Right lobe of liver (tissue), 4 donors: Measurements from ENCODE around the gene THAP5.

Experiments
- POLR2A ChIP-seq: fragments of 450-650 bp; IDR thresholded peaks from one replicate; pipeline ENCODE4 v1.6.1; 2017; ENCODE audit warnings: antibody characterized with exemption, mild to moderate bottlenecking
- TF ChIP-seq, protein P1 (sequence below), 4 donors: fragments of 200-600 bp in 3 of 4; fragments of 450-650 bp in 1 of 4; IDR thresholded peaks; one replicate each; pipeline versions ENCODE4 v1.5.1 to v1.8.0; 2016 to 2022; ENCODE audit warnings: antibody characterized with exemption in 4 of 4, mild to moderate bottlenecking in 2 of 4
- donor health status: DM: no; HTN: no; CAD: no.
- donor health status: DM: no; HTN: no; CAD: no.
- donor health status: DM: no; HTN: yes; CAD: no.

DNA sequence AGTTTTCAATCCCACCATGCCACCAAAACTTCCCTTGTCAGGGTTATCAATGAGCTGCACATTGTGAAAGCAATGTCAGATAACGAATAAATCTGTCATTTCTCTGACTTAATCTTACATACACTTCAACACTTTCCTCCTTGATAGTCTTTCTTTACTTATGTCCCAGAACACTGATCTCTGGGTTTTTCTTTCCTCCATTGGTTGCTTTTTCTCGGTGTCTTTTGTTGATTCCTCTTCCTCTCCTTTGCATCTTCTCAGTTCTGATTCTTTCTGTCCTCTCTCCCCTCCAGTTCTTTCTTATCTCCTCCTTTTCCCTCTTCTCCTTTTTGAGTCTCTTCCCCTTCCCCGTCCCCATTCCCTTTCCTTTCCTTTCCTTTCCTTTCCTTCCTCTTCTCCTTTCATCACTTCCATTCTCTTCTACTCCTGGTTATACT is 16.8 kb upstream of the THAP5 start:
- no peak for TF ChIP-seq POLR2A
- TF ChIP-seq, protein P1, sequence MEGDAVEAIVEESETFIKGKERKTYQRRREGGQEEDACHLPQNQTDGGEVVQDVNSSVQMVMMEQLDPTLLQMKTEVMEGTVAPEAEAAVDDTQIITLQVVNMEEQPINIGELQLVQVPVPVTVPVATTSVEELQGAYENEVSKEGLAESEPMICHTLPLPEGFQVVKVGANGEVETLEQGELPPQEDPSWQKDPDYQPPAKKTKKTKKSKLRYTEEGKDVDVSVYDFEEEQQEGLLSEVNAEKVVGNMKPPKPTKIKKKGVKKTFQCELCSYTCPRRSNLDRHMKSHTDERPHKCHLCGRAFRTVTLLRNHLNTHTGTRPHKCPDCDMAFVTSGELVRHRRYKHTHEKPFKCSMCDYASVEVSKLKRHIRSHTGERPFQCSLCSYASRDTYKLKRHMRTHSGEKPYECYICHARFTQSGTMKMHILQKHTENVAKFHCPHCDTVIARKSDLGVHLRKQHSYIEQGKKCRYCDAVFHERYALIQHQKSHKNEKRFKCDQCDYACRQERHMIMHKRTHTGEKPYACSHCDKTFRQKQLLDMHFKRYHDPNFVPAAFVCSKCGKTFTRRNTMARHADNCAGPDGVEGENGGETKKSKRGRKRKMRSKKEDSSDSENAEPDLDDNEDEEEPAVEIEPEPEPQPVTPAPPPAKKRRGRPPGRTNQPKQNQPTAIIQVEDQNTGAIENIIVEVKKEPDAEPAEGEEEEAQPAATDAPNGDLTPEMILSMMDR (IDR thresholded peaks at IDR 0.05): no peak
